HG03460 (cell line): ENCODE data around the gene ITGA7.
"Not testable (repeated sequence)": the region's sequence is repeated elsewhere in the genome, so short reads cannot be mapped to it uniquely, and the experiment has no call there.

Experiments
- ATAC-seq: cut with Tn5 transposase; IDR thresholded peaks from one replicate; pipeline ENCODE4 v1.9.1; 2021; ENCODE audit not compliant: unreplicated experiment

ITGA7 gene

DNA sequence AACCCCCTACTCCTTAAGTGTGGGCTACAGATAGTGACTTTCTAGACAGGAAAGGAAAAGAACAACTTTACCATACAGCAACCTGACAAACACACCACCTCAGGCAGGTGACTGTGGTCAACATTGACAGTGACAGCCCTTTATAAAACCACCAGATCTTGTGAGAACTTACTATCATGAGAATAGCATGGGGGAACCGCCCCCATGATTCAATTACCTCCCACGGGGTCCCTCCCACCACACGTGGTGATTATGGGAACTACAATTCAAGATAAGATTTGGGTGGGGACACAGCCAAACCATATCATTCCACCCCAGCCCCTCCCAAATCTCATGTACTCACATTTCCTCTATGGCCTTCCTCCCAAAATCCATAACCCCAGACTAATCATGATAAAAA, 54.7 kb downstream of the ITGA7 start:
- no peak for ATAC-seq

DNA sequence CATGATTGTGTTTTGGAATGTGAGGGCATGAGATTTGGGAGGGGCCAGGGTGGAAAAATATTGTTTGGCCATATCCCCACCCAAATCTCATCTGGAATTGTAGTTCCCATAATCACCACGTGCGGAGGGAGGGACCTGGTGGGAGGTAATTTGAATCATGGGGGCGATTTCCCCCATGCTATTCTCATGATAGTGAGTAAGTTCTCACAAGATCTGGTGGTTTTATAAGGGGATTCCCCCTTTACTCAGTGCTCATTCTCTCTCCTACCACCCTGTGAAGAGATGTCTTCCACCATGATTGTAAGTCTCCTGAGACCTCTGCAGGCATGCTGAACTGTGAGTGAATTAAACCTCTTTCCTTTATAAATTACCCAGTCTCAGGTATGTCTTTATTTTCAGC, 55.4 kb downstream of the ITGA7 start:
- no peak for ATAC-seq

DNA sequence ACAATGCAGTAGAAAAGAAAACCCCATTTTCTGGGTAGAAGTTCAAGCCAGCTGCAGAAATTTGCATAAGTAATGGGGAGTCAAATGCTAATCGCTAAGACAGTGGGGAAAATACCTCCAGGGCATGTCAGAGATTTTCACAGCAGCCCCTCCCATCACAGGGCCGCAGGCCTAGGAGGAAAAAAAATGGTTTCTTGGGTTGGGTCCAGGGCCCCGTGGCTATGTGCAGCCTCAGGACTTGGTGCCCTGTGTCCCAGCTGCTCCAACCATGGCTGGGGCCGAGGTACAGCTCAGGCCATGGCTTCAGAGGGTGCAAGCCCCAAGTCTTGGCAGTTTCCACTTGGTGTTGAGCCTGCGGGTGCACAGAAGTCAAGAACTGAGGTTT, 56.4 kb downstream of the ITGA7 start:
- no peak for ATAC-seq

DNA sequence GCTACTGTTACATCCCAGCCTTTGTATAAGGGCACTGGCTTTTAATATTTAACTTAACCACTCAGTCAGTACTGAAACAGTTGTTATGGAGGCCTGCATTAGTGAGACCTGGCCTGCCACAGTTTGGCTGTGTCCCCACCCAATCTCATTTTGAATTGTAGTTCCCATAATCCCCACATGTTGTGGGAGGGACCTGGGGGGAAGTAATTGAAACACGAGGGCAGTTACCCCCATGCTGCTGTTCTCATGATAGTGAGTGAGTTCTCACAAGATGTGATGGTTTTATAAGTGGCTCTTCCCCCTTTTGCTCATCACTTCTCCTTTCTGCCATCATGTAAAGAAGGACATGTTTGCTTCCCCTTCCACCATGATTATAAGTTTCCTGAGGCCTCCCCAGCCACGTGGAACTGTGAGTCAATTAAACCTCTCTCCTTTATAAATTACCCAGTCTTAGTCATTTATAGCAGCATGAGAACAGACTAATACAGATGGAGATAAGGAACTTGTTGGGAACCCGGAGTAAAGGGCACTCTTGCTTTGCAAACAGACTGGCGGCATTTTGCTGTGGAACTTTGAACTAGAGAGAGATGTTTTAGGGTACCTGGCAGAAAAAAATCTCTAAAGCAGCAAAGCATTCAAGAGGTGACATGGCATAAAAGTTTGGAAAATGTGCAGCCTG, 56.9 kb downstream of the ITGA7 start:
- not testable (repeated sequence) for ATAC-seq

DNA sequence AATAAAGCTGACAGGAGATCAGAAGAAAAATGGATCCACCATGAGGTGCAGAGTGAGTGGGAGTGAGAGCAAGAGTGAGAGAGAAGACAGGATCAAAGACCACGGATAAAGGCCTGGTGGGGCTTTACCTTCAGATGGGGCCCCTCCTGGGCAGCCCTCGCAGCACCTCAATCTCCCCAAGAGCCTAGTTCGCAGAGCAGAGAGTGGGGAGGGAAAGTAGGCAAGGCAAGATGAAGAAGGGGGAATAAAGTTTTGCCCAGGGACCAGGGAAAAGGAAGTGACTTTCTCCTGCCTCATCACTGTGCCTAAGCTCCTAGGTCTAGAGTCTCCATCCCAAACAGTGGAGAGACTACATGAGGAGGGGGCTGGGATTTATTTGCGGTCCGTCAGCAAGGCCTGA, 60.7 kb downstream of the ITGA7 start:
- no peak for ATAC-seq

DNA sequence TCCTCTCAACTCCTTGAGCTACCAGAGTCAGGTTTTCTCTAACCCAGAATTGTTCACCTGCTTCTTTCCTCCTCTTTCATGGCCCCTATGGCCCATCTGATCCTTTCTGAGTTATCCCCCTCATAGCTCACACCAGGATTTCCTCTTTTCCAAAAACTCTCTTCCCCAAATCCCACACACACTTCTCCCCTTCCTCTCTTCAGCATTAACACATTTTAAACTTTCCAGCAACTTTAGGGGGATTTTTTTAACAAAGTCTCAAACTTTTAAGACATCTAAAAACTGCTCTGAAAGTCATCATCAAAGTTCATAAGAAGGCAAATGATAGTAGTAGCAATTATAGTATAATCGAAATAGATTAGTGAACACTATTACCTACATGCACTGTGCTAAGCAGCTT, 63.1 kb downstream of the ITGA7 start:
- no peak for ATAC-seq

DNA sequence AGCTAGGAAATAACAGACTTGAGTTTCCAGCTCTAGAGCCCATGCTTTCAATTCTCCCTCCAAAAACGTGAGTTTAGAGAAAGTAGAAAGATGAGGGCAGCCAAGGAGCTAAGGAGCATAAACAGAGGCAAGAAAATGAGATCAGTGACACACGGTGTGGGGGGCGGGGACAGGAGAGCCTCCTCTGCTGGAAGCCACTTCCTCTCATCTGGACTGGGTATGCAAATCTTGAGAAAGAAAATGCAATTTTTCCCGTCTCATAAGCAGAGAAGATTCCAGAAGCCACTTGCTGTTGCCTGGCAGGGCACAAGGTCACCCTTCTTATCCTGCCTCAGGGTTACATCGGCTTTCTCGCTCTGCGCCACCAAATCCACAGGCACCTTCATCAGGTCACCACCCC, 65.0 kb downstream of the ITGA7 start:
- ATAC-seq: no peak

DNA sequence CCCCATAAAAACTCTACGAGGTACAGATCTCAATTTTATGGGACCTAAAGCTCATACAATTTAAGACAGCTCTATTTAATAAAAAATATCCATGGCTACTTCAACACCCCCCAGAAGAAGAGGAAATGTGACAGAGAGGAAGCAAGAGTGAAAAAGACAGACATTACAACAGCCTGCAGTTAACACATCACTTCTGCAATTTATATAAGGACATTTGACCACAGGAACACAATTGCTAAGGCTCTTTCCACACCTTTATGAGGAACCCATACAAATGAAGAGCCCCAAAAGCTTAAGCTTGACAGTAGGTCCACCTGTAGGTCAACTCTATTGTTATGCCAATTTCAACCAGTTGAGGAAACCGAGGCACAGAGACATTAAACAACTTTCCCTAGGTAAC, 65.4 kb downstream of the ITGA7 start:
- no peak for ATAC-seq

DNA sequence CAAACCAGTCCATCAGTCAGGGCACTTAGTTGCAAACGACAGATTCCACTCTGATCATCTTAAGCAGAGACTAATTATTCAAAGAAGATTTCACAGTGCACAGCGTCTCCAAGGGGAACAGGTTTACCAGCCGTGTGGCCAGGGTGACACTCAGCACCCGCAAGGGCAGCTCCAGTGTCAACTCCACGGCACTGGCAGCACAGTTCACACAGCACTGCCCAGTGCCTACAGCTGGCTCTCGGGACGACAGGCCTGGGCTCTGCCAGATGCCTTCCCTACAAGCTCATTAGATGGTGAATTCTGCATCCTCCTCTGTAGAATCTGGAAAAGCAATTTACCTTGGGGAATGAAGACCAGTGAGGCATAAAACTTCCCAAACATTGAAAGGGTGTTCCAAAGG, 66.1 kb downstream of the ITGA7 start:
- ATAC-seq: no peak

DNA sequence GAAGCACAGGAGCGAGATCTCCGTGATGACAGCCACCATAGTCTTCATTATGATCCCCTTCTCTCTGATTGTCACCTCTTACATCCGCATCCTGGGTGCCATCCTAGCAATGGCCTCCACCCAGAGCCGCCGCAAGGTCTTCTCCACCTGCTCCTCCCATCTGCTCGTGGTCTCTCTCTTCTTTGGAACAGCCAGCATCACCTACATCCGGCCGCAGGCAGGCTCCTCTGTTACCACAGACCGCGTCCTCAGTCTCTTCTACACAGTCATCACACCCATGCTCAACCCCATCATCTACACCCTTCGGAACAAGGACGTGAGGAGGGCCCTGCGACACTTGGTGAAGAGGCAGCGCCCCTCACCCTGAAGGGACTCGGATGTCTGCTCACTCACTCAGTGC, 70.2 kb downstream of the ITGA7 start:
- ATAC-seq: no peak

DNA sequence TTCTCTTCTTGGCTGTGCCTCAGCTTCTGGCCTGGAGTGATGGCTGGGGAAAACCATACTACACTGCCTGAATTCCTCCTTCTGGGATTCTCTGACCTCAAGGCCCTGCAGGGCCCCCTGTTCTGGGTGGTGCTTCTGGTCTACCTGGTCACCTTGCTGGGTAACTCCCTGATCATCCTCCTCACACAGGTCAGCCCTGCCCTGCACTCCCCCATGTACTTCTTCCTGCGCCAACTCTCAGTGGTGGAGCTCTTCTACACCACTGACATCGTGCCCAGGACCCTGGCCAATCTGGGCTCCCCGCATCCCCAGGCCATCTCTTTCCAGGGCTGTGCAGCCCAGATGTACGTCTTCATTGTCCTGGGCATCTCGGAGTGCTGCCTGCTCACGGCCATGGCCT, 70.9 kb downstream of the ITGA7 start, which contains the start of gene OR10P1:
Gene OR10P1 (plus strand): TSS at position 40 of the 400 bp plus-strand sequence. CDS start 0 bp downstream, at position 40.
- ATAC-seq: no peak

DNA sequence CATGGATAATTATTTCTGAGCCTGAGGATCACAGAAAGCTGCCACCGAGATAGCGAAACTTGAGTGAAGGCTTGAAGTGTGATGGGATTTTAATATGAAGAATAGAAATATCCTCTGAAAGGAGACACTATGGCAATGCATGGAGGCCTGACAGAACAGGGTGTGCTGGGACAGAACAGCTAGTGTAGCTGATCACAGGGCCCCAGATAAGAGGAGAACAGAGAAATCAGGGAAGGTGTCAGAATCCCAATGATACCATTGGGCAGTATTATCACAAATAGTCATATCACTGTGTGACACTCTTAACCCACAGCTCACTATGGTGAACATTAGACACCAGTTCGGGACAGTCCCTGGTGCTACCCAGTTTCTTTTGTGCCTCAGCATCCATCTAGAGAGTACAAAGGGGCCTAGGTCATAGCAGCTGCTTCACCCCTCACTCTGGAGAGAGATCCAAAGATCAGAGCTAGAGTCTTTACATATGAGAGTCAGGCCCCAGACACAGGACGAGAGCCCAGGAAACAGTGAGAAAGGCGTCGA, 71.5 kb downstream of the ITGA7 start:
- no peak for ATAC-seq
